ENCODE results near the gene ASPSCR1. TPM values are rescaled to one million over a fixed set of nuclear protein-coding genes. Genes with fewer than 3 reads are reported as not detected.

The ASPSCR1 gene
- total RNA-seq, 2 donors from 2014 or later = 14.1 to 18.8 TPM

GRCh38 chr17:81961521-81962498 is 15.6 kb upstream of the ASPSCR1 start:
- H3K27ac ChIP-seq = no peak overlapping the region
- peaks cover 11 to 34% of the 10 kb centered on the region in 2 donors for H3K27me3 ChIP-seq

GRCh38 chr17:81962499-81963441 is 14.7 kb upstream of the ASPSCR1 start:
- peaks cover 0 to 36% of the 10 kb centered on the region in 2 donors for H3K4me1 ChIP-seq
- no peak overlapping the region for H3K4me3 ChIP-seq
- H3K36me3 ChIP-seq = no peaks in the 10 kb centered on the region
- peaks cover 11 to 34% of the 10 kb centered on the region in 2 donors for H3K27me3 ChIP-seq
- no peak overlapping the region for H3K27ac ChIP-seq
- TF ChIP-seq CTCF (IDR thresholded peaks at IDR 0.05) = no peak
- no peaks in the 10 kb centered on the region for H3K9me3 ChIP-seq
- no peak for DNase-seq (ENCODE audit: low spot score)

More at GRCh38 chr17:81961521-81962498, 15.6 kb upstream of the ASPSCR1 start:
- no peak for TF ChIP-seq CTCF (IDR thresholded peaks at IDR 0.05)
- Histone ChIP-seq H3K36me3 (no peaks in the 10 kb centered on the region), H3K4me1 (peaks cover 0 to 26% of the 10 kb centered on the region in 2 donors), H3K4me3 (no peak overlapping the region), H3K9me3 (no peaks in the 10 kb centered on the region)
- DNase-seq (ENCODE audit: low spot score) = no peak

GRCh38 chr17:81964081-81964849 is 13.2 kb upstream of the ASPSCR1 start:
- Histone ChIP-seq H3K27me3 (peaks cover 11 to 25% of the 10 kb centered on the region in 2 donors), H3K36me3 (no peaks in the 10 kb centered on the region), H3K4me3 (no peak overlapping the region), H3K27ac (no peak overlapping the region), H3K4me1 (peaks cover 0 to 40% of the 10 kb centered on the region in 2 donors), H3K9me3 (no peaks in the 10 kb centered on the region)
- TF ChIP-seq CTCF (IDR thresholded peaks at IDR 0.05) = no peak
- no peak for DNase-seq (ENCODE audit: low spot score)

- DNase-seq (ENCODE audit: low spot score) = no peak
- H3K4me3 ChIP-seq = no peak overlapping the region
- no peaks in the 10 kb centered on the region for H3K9me3 ChIP-seq
- no peak for TF ChIP-seq CTCF (IDR thresholded peaks at IDR 0.05)
- H3K36me3 ChIP-seq = no peaks in the 10 kb centered on the region
- peaks cover 0 to 25% of the 10 kb centered on the region in 2 donors for H3K4me1 ChIP-seq
- H3K27ac ChIP-seq = no peak overlapping the region
- H3K27me3 ChIP-seq = peaks cover 8 to 10% of the 10 kb centered on the region in 2 donors
These were observed 10.8 kb upstream of the ASPSCR1 start for GRCh38 chr17:81966343-81967243.
